HG03432 (cell line): ENCODE data around the gene TIMM13.

Source experiments
- ATAC-seq: cut with Tn5 transposase; IDR thresholded peaks from one replicate; pipeline ENCODE4 v1.9.1; 2021; ENCODE audit warnings: mild to moderate bottlenecking, moderate library complexity; ENCODE audit not compliant: unreplicated experiment

Gene TIMM13

GRCh38 chr19:2455851-2456570 is 28.6 kb upstream of the TIMM13 start:
- peak; percentile 27 for ATAC-seq

GRCh38 chr19:2454962-2455850 is 27.8 kb upstream of the TIMM13 start:
- no peak for ATAC-seq

GRCh38 chr19:2454199-2454961 is 27.0 kb upstream of the TIMM13 start:
- ATAC-seq = no peak

- no peak for ATAC-seq
Observed at GRCh38 chr19:2453431-2454025, 26.1 kb upstream of the TIMM13 start.

GRCh38 chr19:2451741-2452140 is 24.4 kb upstream of the TIMM13 start:
- no peak for ATAC-seq

- no peak for ATAC-seq
Observed at GRCh38 chr19:2451138-2451537, 23.8 kb upstream of the TIMM13 start.

- ATAC-seq = no peak
Observed at GRCh38 chr19:2449019-2449418, 21.6 kb upstream of the TIMM13 start.

GRCh38 chr19:2446381-2446780 is 19.0 kb upstream of the TIMM13 start:
- ATAC-seq = no peak

GRCh38 chr19:2444251-2445002 is 17.0 kb upstream of the TIMM13 start:
- no peak for ATAC-seq

- ATAC-seq = no peak
Observed at GRCh38 chr19:2443785-2444182, 16.4 kb upstream of the TIMM13 start.

GRCh38 chr19:2443116-2443784 is 15.9 kb upstream of the TIMM13 start:
- no peak for ATAC-seq

- ATAC-seq = no peak
Observed at GRCh38 chr19:2441096-2441752, 13.8 kb upstream of the TIMM13 start.

GRCh38 chr19:2440515-2440914 is 13.1 kb upstream of the TIMM13 start:
- no peak for ATAC-seq

- no peak for ATAC-seq
Observed at GRCh38 chr19:2438178-2438577, 10.8 kb upstream of the TIMM13 start.

- no peak for ATAC-seq
Observed at GRCh38 chr19:2436926-2437325, 9.5 kb upstream of the TIMM13 start.

- ATAC-seq = no peak
Observed at GRCh38 chr19:2436384-2436783, 9.0 kb upstream of the TIMM13 start.

- ATAC-seq = no peak
Observed at GRCh38 chr19:2434721-2435265, 7.4 kb upstream of the TIMM13 start.

- no peak for ATAC-seq
Observed at GRCh38 chr19:2434267-2434666, 6.9 kb upstream of the TIMM13 start.

GRCh38 chr19:2433854-2434253 is 6.5 kb upstream of the TIMM13 start:
- ATAC-seq = no peak
